DOHH2 (cell line): Measurements from ENCODE around the gene ADGRA1.

Experiments used
- H3F3A ChIP-seq: fragments of 200-600 bp; sonication (generic), shearing (Covaris generic); 2 replicates; pipeline ENCODE4 v1.6.0; 2016; ENCODE audit warnings: antibody characterized with exemption, mild to moderate bottlenecking; ENCODE audit not compliant: control insufficient read depth, insufficient read depth
- H3K27ac ChIP-seq: fragments of 200-600 bp; sonication (generic); 2 replicates; pipeline ENCODE4 v1.5.1; 2014; ENCODE audit warnings: low read depth, mild to moderate bottlenecking, low read length, moderate library complexity
- H3K27me3 ChIP-seq: fragments of 200-600 bp; sonication (generic); 2 replicates; pipeline ENCODE4 v1.6.1; 2014; ENCODE audit warnings: mild to moderate bottlenecking, low read length, mixed read lengths; ENCODE audit not compliant: control insufficient read depth
- H3K36me3 ChIP-seq: fragments of 200-600 bp; sonication (generic); 2 replicates; pipeline ENCODE4 v1.6.1; 2014; ENCODE audit warnings: mild to moderate bottlenecking, low read length, moderate library complexity, mixed read lengths; ENCODE audit not compliant: control insufficient read depth
- H3K4me1 ChIP-seq: fragments of 200-600 bp; sonication (generic); 2 replicates; pipeline ENCODE4 v1.6.1; 2014; ENCODE audit warnings: mild to moderate bottlenecking, low read length, mixed read lengths; ENCODE audit not compliant: control insufficient read depth
- H3K4me2 ChIP-seq: fragments of 200-600 bp; sonication (generic); 2 replicates; pipeline ENCODE4 v1.6.0; 2014; ENCODE audit warnings: mild to moderate bottlenecking, low read length, moderate library complexity
- H3K4me3 ChIP-seq: fragments of 200-600 bp; sonication (generic); 2 replicates; pipeline ENCODE4 v1.5.1; 2014; ENCODE audit warnings: mild to moderate bottlenecking, low read length, mixed read lengths
- H3K79me2 ChIP-seq: fragments of 200-600 bp; sonication (generic); 2 replicates; pipeline ENCODE4 v1.6.1; 2014; ENCODE audit warnings: mild to moderate bottlenecking, low read length, mixed read lengths; ENCODE audit not compliant: control insufficient read depth
- H3K9me2 ChIP-seq: fragments of 200-600 bp; sonication (generic); replicated peaks from 2 replicates; pipeline ENCODE4 v1.6.1; 2014; ENCODE audit warnings: mild to moderate bottlenecking, low read length, mixed read lengths; ENCODE audit not compliant: control insufficient read depth
- H3K9me3 ChIP-seq: fragments of 200-600 bp; sonication (generic); 2 replicates; pipeline ENCODE4 v1.6.1; 2014; ENCODE audit warnings: antibody characterized with exemption, low read length, mixed read lengths; ENCODE audit not compliant: control insufficient read depth, insufficient read depth
- H4K20me1 ChIP-seq: fragments of 200-600 bp; sonication (generic); 2 replicates; pipeline ENCODE4 v1.6.0; 2014; ENCODE audit warnings: low read depth, mild to moderate bottlenecking, antibody characterized with exemption, low read length, moderate library complexity; ENCODE audit not compliant: control insufficient read depth, insufficient read depth
- CTCF ChIP-seq: fragments of 200-600 bp; sonication (generic); IDR thresholded peaks from one replicate; pipeline ENCODE4 v1.5.1; 2014; ENCODE audit warnings: antibody characterized with exemption, mild to moderate bottlenecking, low read depth, low read length; ENCODE audit not compliant: poor library complexity, severe bottlenecking
- EZH2phosphoT487 ChIP-seq: fragments of 200-600 bp; sonication (generic); IDR thresholded peaks from 2 replicates; pipeline ENCODE4 v1.6.1; 2017; ENCODE audit warnings: borderline replicate concordance, mild to moderate bottlenecking, antibody characterized with exemption, low read length, moderate library complexity, mixed read lengths

Gene ADGRA1

GRCh38 chr10:133042061-133042460, 45.7 kb upstream of the ADGRA1 start:
- no peak overlapping the region for H3K27ac ChIP-seq
- no peaks in the 10 kb centered on the region for H3K27me3 ChIP-seq

GRCh38 chr10:133042816-133043215, 44.9 kb upstream of the ADGRA1 start:
- Histone ChIP-seq H3K36me3 (no peaks in the 10 kb centered on the region), H3K4me3 (no peak overlapping the region), H4K20me1 (no peaks in the 10 kb centered on the region), H3K4me1 (no peaks in the 10 kb centered on the region), H3K27me3 (no peaks in the 10 kb centered on the region), H3K9me3 (peaks cover 18% of the 10 kb centered on the region; the same call in 1 of the 2 replicates), H3F3A (no peaks in the 10 kb centered on the region), H3K27ac (no peak overlapping the region), H3K79me2 (no peaks in the 10 kb centered on the region), H3K9me2 (no peaks in the 10 kb centered on the region), H3K4me2 (no peak overlapping the region)
- no peak for TF ChIP-seq EZH2phosphoT487
- no peak for TF ChIP-seq CTCF

More at GRCh38 chr10:133042061-133042460, 45.7 kb upstream of the ADGRA1 start:
- H3K9me3 ChIP-seq: peaks cover 13% of the 10 kb centered on the region; the same call in 1 of the 2 replicates
- H3K9me2 ChIP-seq: no peaks in the 10 kb centered on the region
- no peak overlapping the region for H3K4me3 ChIP-seq
- no peaks in the 10 kb centered on the region for H3K36me3 ChIP-seq
- no peak overlapping the region for H3K4me2 ChIP-seq
- TF ChIP-seq CTCF (no peak), EZH2phosphoT487 (no peak)
- no peaks in the 10 kb centered on the region for H3K79me2 ChIP-seq
- H3K4me1 ChIP-seq: no peaks in the 10 kb centered on the region
- H3F3A ChIP-seq: no peaks in the 10 kb centered on the region
- no peaks in the 10 kb centered on the region for H4K20me1 ChIP-seq

GRCh38 chr10:133043541-133044225, 44.0 kb upstream of the ADGRA1 start:
- H3K27me3 ChIP-seq: no peaks in the 10 kb centered on the region
- H3K4me3 ChIP-seq: no peak overlapping the region
- no peak overlapping the region for H3K27ac ChIP-seq
- H3K4me1 ChIP-seq: no peaks in the 10 kb centered on the region
- TF ChIP-seq EZH2phosphoT487: no peak
- TF ChIP-seq CTCF: no peak
- H3K79me2 ChIP-seq: no peaks in the 10 kb centered on the region
- H3K4me2 ChIP-seq: no peak overlapping the region
- H3K9me2 ChIP-seq: no peaks in the 10 kb centered on the region
- H4K20me1 ChIP-seq: no peaks in the 10 kb centered on the region
- no peaks in the 10 kb centered on the region for H3K36me3 ChIP-seq
- peaks cover 20% of the 10 kb centered on the region; the same call in 1 of the 2 replicates for H3K9me3 ChIP-seq
- no peaks in the 10 kb centered on the region for H3F3A ChIP-seq
